K562 (cell line): ENCODE results near the gene JSRP1. TPM values are rescaled to one million over a fixed set of nuclear protein-coding genes. Genes with fewer than 3 reads are reported as not detected.
A peak's percentile ranks its signal among the peaks of the same experiment; 100 is the strongest.

Source experiments
- ASH1L ChIP-seq: fragments of 450-650 bp; IDR thresholded peaks from 2 replicates; pipeline ENCODE4 v1.6.1; 2018; ENCODE audit warnings: borderline replicate concordance, mild to moderate bottlenecking, low read depth; ENCODE audit not compliant: partially characterized antibody
- DIDO1 ChIP-seq: fragments of 450-650 bp; IDR thresholded peaks from 2 replicates; pipeline ENCODE4 v1.6.1; 2016; ENCODE audit warnings: low read depth, missing biosample characterization, missing genetic modification characterization
- DMBX1 ChIP-seq: fragments of 250-450 bp; sonication (Bioruptor Pico); IDR thresholded peaks from 2 replicates; pipeline ENCODE4 v1.8.0; 2022; ENCODE audit warnings: inconsistent platforms, mild to moderate bottlenecking, moderate library complexity, borderline replicate concordance
- EWSR1 ChIP-seq: fragments of 450-650 bp; IDR thresholded peaks from 2 replicates; pipeline ENCODE4 v1.6.1; 2018; ENCODE audit warnings: borderline replicate concordance, mild to moderate bottlenecking, low read depth, moderate library complexity; ENCODE audit not compliant: partially characterized antibody
- HSF4 ChIP-seq: fragments of 250-450 bp; sonication (Bioruptor Pico); IDR thresholded peaks from 2 replicates; pipeline ENCODE4 v2.1.2; 2022; ENCODE audit warnings: mild to moderate bottlenecking, moderate library complexity, borderline replicate concordance
- KAT8 ChIP-seq: fragments of 450-650 bp; IDR thresholded peaks from 2 replicates; pipeline ENCODE4 v1.6.1; 2016; ENCODE audit warnings: low read depth, mild to moderate bottlenecking
- KLF10 ChIP-seq: fragments of 250-450 bp; sonication (Bioruptor Pico); IDR thresholded peaks from 2 replicates; pipeline ENCODE4 v1.6.1; 2021; ENCODE audit warnings: matching md5 sums
- NCOA4 ChIP-seq: fragments of 450-650 bp; IDR thresholded peaks from 2 replicates; pipeline ENCODE4 v1.6.1; 2018; ENCODE audit warnings: mild to moderate bottlenecking; ENCODE audit not compliant: partially characterized antibody
- PYGO2 ChIP-seq: fragments of 450-650 bp; IDR thresholded peaks from 2 replicates; pipeline ENCODE4 v1.6.1; 2016; ENCODE audit warnings: mild to moderate bottlenecking, missing genetic modification characterization, moderate library complexity, missing compliant biosample characterization
- RAD51 ChIP-seq: fragments of 450-650 bp; IDR thresholded peaks from 2 replicates; pipeline ENCODE4 v1.7.1; 2016; ENCODE audit warnings: low read depth, mild to moderate bottlenecking, borderline replicate concordance
- RBFOX2 ChIP-seq: fragments of 200-400 bp; formaldehyde crosslinking; IDR thresholded peaks from 2 replicates; pipeline ENCODE4 v1.6.1; 2017; ENCODE audit warnings: low read depth, mild to moderate bottlenecking, low read length, moderate library complexity
- SAP30 ChIP-seq: fragments of 200-600 bp; sonication (generic); IDR thresholded peaks from 2 replicates; pipeline ENCODE4 v1.6.1; 2012; ENCODE audit warnings: borderline replicate concordance, low read depth, mild to moderate bottlenecking, moderate library complexity, low read length, control low read depth, inconsistent platforms; ENCODE audit not compliant: insufficient read depth, poor library complexity, severe bottlenecking
- SMAD2 ChIP-seq: fragments of 150-350 bp; IDR thresholded peaks from 2 replicates; pipeline ENCODE4 v1.6.1; 2014; ENCODE audit warnings: low read depth, mild to moderate bottlenecking, low read length
- TBP ChIP-seq: optimal IDR thresholded peaks from 2 replicates; pipeline ENCODE3; 2011; ENCODE audit warnings: low read depth, low read length, improper control_type of control experiment
- THRA ChIP-seq: fragments of 450-650 bp; IDR thresholded peaks from 2 replicates; pipeline ENCODE4 v1.6.1; 2017; ENCODE audit warnings: mild to moderate bottlenecking, moderate library complexity
- ZBTB33 ChIP-seq: sonication (generic); formaldehyde crosslinking; IDR thresholded peaks from 2 replicates; pipeline ENCODE4 v1.8.1; 2023; ENCODE audit warnings: mild to moderate bottlenecking, missing genetic modification reagents
- ZC3H8 ChIP-seq: fragments of 450-650 bp; IDR thresholded peaks from 2 replicates; pipeline ENCODE4 v1.6.1; 2017
- ZNF184 ChIP-seq: sonication (generic); formaldehyde crosslinking; IDR thresholded peaks from 2 replicates; pipeline ENCODE4 v1.5.0; 2020; ENCODE audit warnings: missing genetic modification reagents
- ZNF551 ChIP-seq: fragments of 250-450 bp; sonication (Bioruptor Pico); IDR thresholded peaks from 2 replicates; pipeline ENCODE4 v1.5.0; 2021; ENCODE audit warnings: mild to moderate bottlenecking, moderate library complexity
- ZNF695 ChIP-seq: fragments of 450-650 bp; formaldehyde crosslinking; IDR thresholded peaks from 2 replicates; pipeline ENCODE4 v1.4.0; 2020; ENCODE audit warnings: mild to moderate bottlenecking, moderate library complexity
- polyA plus RNA-seq, 8 experiments: library from polyadenylated mRNA; depleted of rRNA in 4 of 8; stranded (reverse) in 5 of 8; unstranded in 3 of 8; fragments of >200 nt; fragmentation: Nextera tagmentation in 2 of 8; fragmentation: Illumina TruSeq in 1 of 8; extraction: Ambion mirVana in 2 of 8; extraction: Trizol in 1 of 8; gene quantifications; 2 replicates each; pipeline versions ENCODE4 v1.2.1 to v1.2.3, GENCODE V29; 2011 to 2014; ENCODE audit warnings: inconsistent platforms in 1 of 8, missing spikeins in 1 of 8
- total RNA-seq, 7 experiments: library from RNA; depleted of rRNA in 6 of 7; stranded (reverse); fragments of >200 nt in 6 of 7; fragmentation: Illumina TruSeq in 2 of 7; extraction: Trizol in 2 of 7; gene quantifications; 2 replicates each; pipeline versions ENCODE4 v1.2.1 to v1.2.3, GENCODE V29; 2011 to 2021; ENCODE audit warnings: low replicate concordance in 1 of 7
- TF ChIP-seq, protein P1 (sequence below): fragments of 450-650 bp; IDR thresholded peaks from 2 replicates; pipeline ENCODE4 v1.7.0; 2016; ENCODE audit warnings: borderline replicate concordance
- TF ChIP-seq, protein P2 (sequence below): sonication (generic); formaldehyde crosslinking; IDR thresholded peaks from 2 replicates; pipeline ENCODE4 v1.8.0; 2022; ENCODE audit warnings: mild to moderate bottlenecking, missing genetic modification reagents

JSRP1 gene
- total and polyA plus RNA-seq, 9 of the 15 experiments (the other 6 are each of a cell fraction or from before 2014, with no cell fraction given): 0.08 to 1.2 (median 0.51) TPM; not detected in 4

DNA sequence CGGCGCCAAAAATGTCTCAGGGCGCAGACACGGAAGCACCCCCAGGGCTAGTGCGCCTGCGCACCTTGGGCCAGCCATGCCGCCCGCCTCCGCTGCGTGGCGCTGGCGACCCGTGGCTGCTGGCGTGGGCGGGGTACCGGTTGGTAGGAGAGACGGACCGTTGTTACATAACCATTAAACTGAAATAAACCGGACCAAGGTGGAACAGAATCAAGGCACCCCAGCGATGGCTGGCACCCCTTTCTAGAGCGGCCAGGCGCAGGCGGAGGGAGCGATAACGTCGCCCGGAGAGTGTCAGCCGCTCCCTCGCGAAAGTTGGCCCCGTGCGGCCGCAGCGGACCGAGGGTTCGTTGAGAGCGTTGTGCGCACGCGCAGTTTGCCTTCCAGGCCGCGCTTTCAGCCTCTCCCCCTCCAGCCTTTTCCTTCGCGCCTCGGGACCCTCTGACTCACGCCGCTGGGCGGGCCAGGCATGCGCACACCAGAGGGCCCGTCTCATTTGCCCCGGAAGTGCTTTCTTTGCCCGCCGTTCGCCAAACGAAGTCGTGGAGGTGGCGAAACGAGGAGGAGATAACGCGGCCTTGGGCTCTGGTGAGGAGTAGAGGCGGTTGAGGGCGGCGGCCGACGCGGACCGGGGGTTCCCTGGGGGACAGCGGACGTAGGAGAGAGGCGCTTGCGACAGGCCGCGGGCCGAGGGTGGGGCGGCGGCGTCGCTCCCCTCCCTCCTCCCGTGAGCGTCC is 19.7 kb downstream of the JSRP1 start, which contains the start of the genes PLEKHJ1 and SF3A2 (continued):
- TF ChIP-seq ZNF551: no peak
- TF ChIP-seq ZBTB33 (CRISPR knock-in tag): peak; percentile 92
- TF ChIP-seq TBP: peak; percentile 79
- TF ChIP-seq SMAD2: no peak
- no peak for TF ChIP-seq ASH1L
- peak; percentile 9; the same call in 1 of the 2 replicates for TF ChIP-seq RAD51
- TF ChIP-seq, protein P1, sequence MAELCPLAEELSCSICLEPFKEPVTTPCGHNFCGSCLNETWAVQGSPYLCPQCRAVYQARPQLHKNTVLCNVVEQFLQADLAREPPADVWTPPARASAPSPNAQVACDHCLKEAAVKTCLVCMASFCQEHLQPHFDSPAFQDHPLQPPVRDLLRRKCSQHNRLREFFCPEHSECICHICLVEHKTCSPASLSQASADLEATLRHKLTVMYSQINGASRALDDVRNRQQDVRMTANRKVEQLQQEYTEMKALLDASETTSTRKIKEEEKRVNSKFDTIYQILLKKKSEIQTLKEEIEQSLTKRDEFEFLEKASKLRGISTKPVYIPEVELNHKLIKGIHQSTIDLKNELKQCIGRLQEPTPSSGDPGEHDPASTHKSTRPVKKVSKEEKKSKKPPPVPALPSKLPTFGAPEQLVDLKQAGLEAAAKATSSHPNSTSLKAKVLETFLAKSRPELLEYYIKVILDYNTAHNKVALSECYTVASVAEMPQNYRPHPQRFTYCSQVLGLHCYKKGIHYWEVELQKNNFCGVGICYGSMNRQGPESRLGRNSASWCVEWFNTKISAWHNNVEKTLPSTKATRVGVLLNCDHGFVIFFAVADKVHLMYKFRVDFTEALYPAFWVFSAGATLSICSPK: no peak
- no peak for TF ChIP-seq ZNF184 (CRISPR knock-in tag)
- no peak for TF ChIP-seq KLF10 (CRISPR knock-in tag)
- no peak; the same call in 1 of the 2 replicates for TF ChIP-seq DIDO1
- peak; percentile 99 for TF ChIP-seq RBFOX2
- TF ChIP-seq PYGO2: no peak
- TF ChIP-seq HSF4 (CRISPR knock-in tag): no peak
- TF ChIP-seq KAT8: no peak
- TF ChIP-seq EWSR1: no peak
- TF ChIP-seq, protein P2, sequence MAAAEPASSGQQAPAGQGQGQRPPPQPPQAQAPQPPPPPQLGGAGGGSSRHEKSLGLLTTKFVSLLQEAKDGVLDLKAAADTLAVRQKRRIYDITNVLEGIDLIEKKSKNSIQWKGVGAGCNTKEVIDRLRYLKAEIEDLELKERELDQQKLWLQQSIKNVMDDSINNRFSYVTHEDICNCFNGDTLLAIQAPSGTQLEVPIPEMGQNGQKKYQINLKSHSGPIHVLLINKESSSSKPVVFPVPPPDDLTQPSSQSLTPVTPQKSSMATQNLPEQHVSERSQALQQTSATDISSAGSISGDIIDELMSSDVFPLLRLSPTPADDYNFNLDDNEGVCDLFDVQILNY (CRISPR knock-in tag): peak; percentile 52; the same call in 1 of the 2 replicates
- TF ChIP-seq DMBX1 (CRISPR knock-in tag): no peak
- peak; percentile 62 for TF ChIP-seq SAP30
- no peak for TF ChIP-seq THRA
- no peak for TF ChIP-seq ZNF695 (CRISPR knock-in tag)
- no peak for TF ChIP-seq ZC3H8
- TF ChIP-seq NCOA4: no peak
